HEK293 (cell line): ENCODE data around the gene SLC4A8.

Source experiments
- CTCF ChIA-PET: fragments of 350-600 bp; formaldehyde crosslinking; extraction: SDS; loops from one replicate; lab custom pipeline; 2021; ENCODE audit warnings: antibody characterized with exemption; lab: Yijun Ruan, JAX
- POLR2A ChIA-PET: fragments of 300-600 bp; formaldehyde crosslinking; extraction: SDS; loops from one replicate; lab custom pipeline; 2020; ENCODE audit warnings: antibody characterized with exemption, inconsistent platforms; lab: Yijun Ruan, JAX
- H3K27ac ChIP-seq: fragments of 200-500 bp; sonication (Bioruptor generic); 2 replicates; pipeline ENCODE4 v1.5.1; 2014; ENCODE audit warnings: low read depth, low read length, control low read depth, inconsistent platforms; ENCODE audit errors: extremely low read depth
- H3K36me3 ChIP-seq, 2 experiments: fragments of 200-500 bp in 1 of 2; sonication (Bioruptor generic) in 1 of 2; 1 replicate in 1 of 2; 2 replicates in 1 of 2; pipeline ENCODE4 v1.5.1; 2014 to 2017; ENCODE audit warnings: inconsistent platforms in 2 of 2, low read length in 2 of 2; ENCODE audit not compliant: control insufficient read depth in 2 of 2, insufficient read depth in 1 of 2
- H3K4me1 ChIP-seq: fragments of 200-500 bp; sonication (Bioruptor generic); 2 replicates; pipeline ENCODE4 v1.5.1; 2014; ENCODE audit warnings: mild to moderate bottlenecking, low read length, inconsistent platforms; ENCODE audit not compliant: control insufficient read depth, insufficient read depth
- H3K4me3 ChIP-seq: 2 replicates; pipeline ENCODE4 v1.5.1; 2011; ENCODE audit warnings: low read depth, mild to moderate bottlenecking, control low read depth, low read length, moderate library complexity
- H3K9me3 ChIP-seq: fragments of 200-500 bp; sonication (Bioruptor generic); 2 replicates; pipeline ENCODE4 v1.5.1; 2014; ENCODE audit warnings: low read depth, low read length, inconsistent platforms; ENCODE audit not compliant: control insufficient read depth, insufficient read depth
- EGR2 ChIP-seq: fragments of 450-650 bp; formaldehyde crosslinking; IDR thresholded peaks from 2 replicates; pipeline ENCODE4 v1.5.1; 2016; ENCODE audit warnings: low read depth, missing biosample characterization, missing genetic modification characterization
- INSM2 ChIP-seq: fragments of 450-650 bp; formaldehyde crosslinking; IDR thresholded peaks from 2 replicates; pipeline ENCODE4 v1.5.1; 2016; ENCODE audit warnings: missing biosample characterization, missing genetic modification characterization
- MZF1 ChIP-seq: fragments of 450-650 bp; formaldehyde crosslinking; IDR thresholded peaks from 2 replicates; pipeline ENCODE4 v1.5.1; 2017; ENCODE audit warnings: missing biosample characterization, missing genetic modification characterization, borderline replicate concordance
- OVOL3 ChIP-seq: fragments of 450-650 bp; formaldehyde crosslinking; IDR thresholded peaks from 2 replicates; pipeline ENCODE4 v1.5.1; 2016; ENCODE audit warnings: missing biosample characterization, missing genetic modification characterization
- SP2 ChIP-seq: fragments of 450-650 bp; formaldehyde crosslinking; IDR thresholded peaks from 2 replicates; pipeline ENCODE4 v1.5.1; 2016; ENCODE audit warnings: missing biosample characterization, missing genetic modification characterization
- WT1 ChIP-seq: fragments of 450-650 bp; formaldehyde crosslinking; IDR thresholded peaks from 2 replicates; pipeline ENCODE4 v1.5.1; 2016; ENCODE audit warnings: missing biosample characterization, missing genetic modification characterization
- YY1 ChIP-seq: fragments of 450-650 bp; formaldehyde crosslinking; IDR thresholded peaks from 2 replicates; pipeline ENCODE4 v1.5.1; 2018; ENCODE audit warnings: missing biosample characterization, missing genetic modification characterization
- ZBTB17 ChIP-seq: fragments of 450-650 bp; formaldehyde crosslinking; IDR thresholded peaks from 2 replicates; pipeline ENCODE4 v1.5.1; 2016; ENCODE audit warnings: missing biosample characterization, missing genetic modification characterization
- ZBTB48 ChIP-seq: fragments of 450-650 bp; formaldehyde crosslinking; IDR thresholded peaks from 2 replicates; pipeline ENCODE4 v1.5.1; 2016; ENCODE audit warnings: missing biosample characterization, missing genetic modification characterization
- ZFP41 ChIP-seq: fragments of 450-650 bp; formaldehyde crosslinking; IDR thresholded peaks from 2 replicates; pipeline ENCODE4 v1.5.1; 2016; ENCODE audit warnings: missing biosample characterization, missing genetic modification characterization, borderline replicate concordance
- ZIC2 ChIP-seq: fragments of 450-650 bp; formaldehyde crosslinking; IDR thresholded peaks from 2 replicates; pipeline ENCODE4 v1.5.1; 2016; ENCODE audit warnings: missing biosample characterization, missing genetic modification characterization
- ZNF112 ChIP-seq: fragments of 450-650 bp; formaldehyde crosslinking; IDR thresholded peaks from 2 replicates; pipeline ENCODE4 v1.5.0; 2017; ENCODE audit warnings: missing biosample characterization, missing genetic modification characterization
- ZNF138 ChIP-seq: fragments of 450-650 bp; formaldehyde crosslinking; IDR thresholded peaks from 2 replicates; pipeline ENCODE4 v1.5.1; 2016; ENCODE audit warnings: missing biosample characterization, missing genetic modification characterization, borderline replicate concordance
- ZNF155 ChIP-seq: fragments of 450-650 bp; formaldehyde crosslinking; IDR thresholded peaks from 2 replicates; pipeline ENCODE4 v1.5.1; 2016; ENCODE audit warnings: missing biosample characterization, missing genetic modification characterization
- ZNF157 ChIP-seq: fragments of 450-650 bp; formaldehyde crosslinking; IDR thresholded peaks from 2 replicates; pipeline ENCODE4 v1.5.1; 2016; ENCODE audit warnings: missing biosample characterization, missing genetic modification characterization
- ZNF2 ChIP-seq: fragments of 450-650 bp; formaldehyde crosslinking; IDR thresholded peaks from 2 replicates; pipeline ENCODE4 v1.5.1; 2016; ENCODE audit warnings: missing biosample characterization, missing genetic modification characterization
- ZNF202 ChIP-seq: fragments of 450-650 bp; formaldehyde crosslinking; IDR thresholded peaks from 2 replicates; pipeline ENCODE4 v1.5.1; 2016; ENCODE audit warnings: missing biosample characterization, missing genetic modification characterization, borderline replicate concordance
- ZNF223 ChIP-seq: fragments of 450-650 bp; formaldehyde crosslinking; IDR thresholded peaks from 2 replicates; pipeline ENCODE4 v1.5.1; 2016; ENCODE audit warnings: missing biosample characterization, missing genetic modification characterization
- ZNF341 ChIP-seq: fragments of 450-650 bp; formaldehyde crosslinking; IDR thresholded peaks from 2 replicates; pipeline ENCODE4; 2016; ENCODE audit warnings: low read depth, missing biosample characterization, missing genetic modification characterization
- ZNF521 ChIP-seq: fragments of 450-650 bp; formaldehyde crosslinking; IDR thresholded peaks from 2 replicates; pipeline ENCODE4 v1.5.1; 2017; ENCODE audit warnings: missing biosample characterization, mild to moderate bottlenecking, missing genetic modification characterization
- ZNF529 ChIP-seq: fragments of 450-650 bp; formaldehyde crosslinking; IDR thresholded peaks from 2 replicates; pipeline ENCODE4 v1.5.1; 2017; ENCODE audit warnings: missing genetic modification characterization, missing biosample characterization; ENCODE audit not compliant: insufficient replicate concordance
- ZNF561 ChIP-seq: fragments of 450-650 bp; IDR thresholded peaks from 2 replicates; pipeline ENCODE4 v1.5.1; 2018; ENCODE audit warnings: missing biosample characterization, missing genetic modification characterization, borderline replicate concordance
- ZNF585B ChIP-seq: fragments of 450-650 bp; formaldehyde crosslinking; IDR thresholded peaks from 2 replicates; pipeline ENCODE4 v1.5.1; 2016; ENCODE audit warnings: missing biosample characterization, missing genetic modification characterization
- ZNF629 ChIP-seq: fragments of 450-650 bp; formaldehyde crosslinking; IDR thresholded peaks from 2 replicates; pipeline ENCODE4 v1.5.1; 2017; ENCODE audit warnings: missing biosample characterization, missing genetic modification characterization
- ZNF777 ChIP-seq: fragments of 450-650 bp; formaldehyde crosslinking; IDR thresholded peaks from 2 replicates; pipeline ENCODE4 v1.5.1; 2017; ENCODE audit warnings: missing biosample characterization, missing genetic modification characterization, borderline replicate concordance
- ZSCAN5A ChIP-seq: fragments of 450-650 bp; formaldehyde crosslinking; IDR thresholded peaks from 2 replicates; pipeline ENCODE4 v1.5.1; 2016; ENCODE audit warnings: missing biosample characterization, missing genetic modification characterization

SLC4A8 gene

GRCh38 chr12:51538149-51538548 is 113.5 kb downstream of the SLC4A8 start:
- Histone ChIP-seq H3K9me3 (no peaks in the 10 kb centered on the region), H3K27ac (no peak overlapping the region), H3K4me1 (peaks cover 4% of the 10 kb centered on the region; the same call in 1 of the 2 replicates), H3K36me3 (no peaks in the 10 kb centered on the region), H3K4me3 (no peak overlapping the region)
- TF ChIP-seq ZNF138, result no peak
- no peak for TF ChIP-seq ZNF777 (tag by site-specific recombination)
- TF ChIP-seq ZNF112 (tag by site-specific recombination), result no peak
- TF ChIP-seq ZBTB17 (tag by site-specific recombination), result no peak
- TF ChIP-seq ZNF341 (tag by site-specific recombination), result no peak
- no peak for TF ChIP-seq ZNF529 (tag by site-specific recombination)
- no peak for TF ChIP-seq INSM2
- ChIA-PET CTCF (interaction anchor here (1.0 to 2.4 kb wide), 2 partner anchors 117 to 286 kb away, joined by 3 to 8 read pairs; no protein-coding TSS in a partner anchor), POLR2A (no interaction called here)

- Histone ChIP-seq H3K36me3 (no peaks in the 10 kb centered on the region), H3K9me3 (no peaks in the 10 kb centered on the region), H3K4me1 (peaks cover 4% of the 10 kb centered on the region; the same call in 1 of the 2 replicates), H3K4me3 (no peak overlapping the region), H3K27ac (no peak overlapping the region)
- POLR2A ChIA-PET, result no interaction called here
- TF ChIP-seq ZIC2 (tag by site-specific recombination) (no peak), ZNF561 (no peak), WT1 (tag by site-specific recombination) (no peak)
- CTCF ChIA-PET, result interaction anchor here (1.0 to 2.4 kb wide), 2 partner anchors 118 to 285 kb away, joined by 3 to 8 read pairs; no protein-coding TSS in a partner anchor
These were observed 114.0 kb downstream of the SLC4A8 start for GRCh38 chr12:51538599-51538998.

- TF ChIP-seq SP2 (tag by site-specific recombination) (no peak), ZBTB48 (tag by site-specific recombination) (no peak), EGR2 (tag by site-specific recombination) (no peak)
- CTCF ChIA-PET, result interaction anchor here (1.3 kb wide), 1 partner anchor 9 kb away, joined by 4 read pairs; no protein-coding TSS in a partner anchor
- Histone ChIP-seq H3K4me3 (no peak overlapping the region), H3K9me3 (no peaks in the 10 kb centered on the region), H3K4me1 (no peaks in the 10 kb centered on the region), H3K36me3 (no peaks in the 10 kb centered on the region), H3K27ac (no peak overlapping the region)
- POLR2A ChIA-PET, result no interaction called here
These were observed 116.4 kb downstream of the SLC4A8 start for GRCh38 chr12:51540996-51541395.

GRCh38 chr12:51546097-51546496 is 121.5 kb downstream of the SLC4A8 start:
- no peaks in the 10 kb centered on the region for H3K36me3 ChIP-seq
- POLR2A ChIA-PET, result no interaction called here
- CTCF ChIA-PET, result no interaction called here
- H3K4me1 ChIP-seq, result no peaks in the 10 kb centered on the region
- H3K4me3 ChIP-seq, result no peak overlapping the region
- no peaks in the 10 kb centered on the region for H3K9me3 ChIP-seq
- H3K27ac ChIP-seq, result no peak overlapping the region
- TF ChIP-seq YY1 (tag by site-specific recombination) (no peak), ZNF155 (tag by site-specific recombination) (no peak), MZF1 (tag by site-specific recombination) (no peak), ZNF585B (tag by site-specific recombination) (no peak), ZNF629 (tag by site-specific recombination) (no peak), ZNF202 (no peak), ZNF223 (tag by site-specific recombination) (no peak), ZNF521 (tag by site-specific recombination) (no peak), ZNF2 (tag by site-specific recombination) (no peak), OVOL3 (tag by site-specific recombination) (no peak), ZFP41 (tag by site-specific recombination) (no peak), ZSCAN5A (tag by site-specific recombination) (no peak), ZNF157 (no peak)
